ENCODE data around the gene ETFB. TPM values are rescaled to one million over a fixed set of nuclear protein-coding genes. Genes with fewer than 3 reads are reported as not detected.

Gene ETFB
- total and polyA plus RNA-seq, 4 donors = 129 to 713 (median 467) TPM

DNA sequence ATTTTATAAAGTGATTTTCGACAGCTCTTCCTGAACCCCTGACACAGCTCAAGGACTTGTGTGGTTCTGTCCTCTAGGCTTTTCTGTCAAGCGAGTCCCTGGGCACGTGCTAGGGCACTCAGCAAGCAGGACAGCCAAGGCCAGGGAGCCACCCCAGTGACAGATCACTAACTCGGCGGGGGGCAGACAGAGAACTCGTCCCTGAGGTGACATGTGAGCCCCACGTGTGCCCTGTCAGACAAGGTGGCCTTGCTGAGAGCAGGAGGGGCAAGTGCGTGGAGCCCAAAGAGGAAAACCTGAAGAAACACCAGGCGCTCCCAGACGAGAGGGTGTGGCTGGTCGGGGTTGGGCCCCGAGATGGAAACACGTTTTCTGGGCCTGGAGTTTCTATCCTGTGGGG is 4.9 kb downstream of the ETFB start:
- no peak overlapping the region for H3K9ac ChIP-seq (ENCODE audit: low read depth in 1 of 2, low read length in 2 of 2)
- DNase-seq (ENCODE audit: low spot score) = no peak

DNA sequence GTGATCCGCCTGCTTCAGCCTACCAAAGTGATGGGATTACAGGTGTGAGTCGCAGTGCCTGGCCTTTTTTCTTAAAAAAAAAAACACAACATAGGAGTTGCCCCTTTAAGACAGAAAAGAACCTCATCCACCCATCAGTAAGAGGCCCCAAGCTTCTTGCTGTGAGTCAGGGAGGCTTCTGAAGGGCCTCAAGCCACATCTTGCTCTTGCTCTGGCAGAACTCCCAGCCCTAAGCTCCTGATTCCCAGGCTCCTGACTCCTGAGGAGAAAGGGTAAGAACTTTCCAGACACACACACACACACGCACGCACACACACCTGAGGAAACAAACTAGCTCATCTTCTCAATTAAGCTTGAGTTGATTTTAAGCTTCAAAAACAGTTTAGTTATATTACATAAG is 6.9 kb downstream of the ETFB start:
- Histone ChIP-seq H3K36me3 (ENCODE audit: control insufficient read depth in 4 of 4, insufficient read depth in 3 of 4, low read depth in 1 of 4, low read length in 3 of 4) (no peaks in the 10 kb centered on the region), H3K9ac (ENCODE audit: low read depth in 1 of 2, low read length in 2 of 2) (no peak overlapping the region), H3K4me1 (ENCODE audit: control insufficient read depth in 4 of 4, insufficient read depth in 4 of 4, low read length in 3 of 4) (peaks cover 9 to 52% (median 26%) of the 10 kb centered on the region in 4 donors)
- TF ChIP-seq HNF4A (conservative IDR thresholded peaks at IDR 0.05) (no peak), GABPA (IDR thresholded peaks at IDR 0.05 in 1 of 2, conservative IDR thresholded peaks at IDR 0.05 in 1 of 2) (no peak), FOXA1 (IDR thresholded peaks at IDR 0.05) (no peak), NR2F2 (IDR thresholded peaks at IDR 0.05) (no peak), TAF1 (conservative IDR thresholded peaks at IDR 0.05) (no peak), EGR1 (IDR thresholded peaks at IDR 0.05; ENCODE audit: low read depth in 2 of 2) (no peak), HNF4G (IDR thresholded peaks at IDR 0.05) (no peak), JUND (IDR thresholded peaks at IDR 0.05) (no peak), FOXA2 (IDR thresholded peaks at IDR 0.05) (no peak), YY1 (IDR thresholded peaks at IDR 0.05) (no peak)
- TF ChIP-seq, protein P1, sequence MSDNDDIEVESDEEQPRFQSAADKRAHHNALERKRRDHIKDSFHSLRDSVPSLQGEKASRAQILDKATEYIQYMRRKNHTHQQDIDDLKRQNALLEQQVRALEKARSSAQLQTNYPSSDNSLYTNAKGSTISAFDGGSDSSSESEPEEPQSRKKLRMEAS (IDR thresholded peaks at IDR 0.05) = no peak
- TF ChIP-seq, protein P2, sequence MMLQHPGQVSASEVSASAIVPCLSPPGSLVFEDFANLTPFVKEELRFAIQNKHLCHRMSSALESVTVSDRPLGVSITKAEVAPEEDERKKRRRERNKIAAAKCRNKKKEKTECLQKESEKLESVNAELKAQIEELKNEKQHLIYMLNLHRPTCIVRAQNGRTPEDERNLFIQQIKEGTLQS (IDR thresholded peaks at IDR 0.05) = no peak
- TF ChIP-seq, protein P3, sequence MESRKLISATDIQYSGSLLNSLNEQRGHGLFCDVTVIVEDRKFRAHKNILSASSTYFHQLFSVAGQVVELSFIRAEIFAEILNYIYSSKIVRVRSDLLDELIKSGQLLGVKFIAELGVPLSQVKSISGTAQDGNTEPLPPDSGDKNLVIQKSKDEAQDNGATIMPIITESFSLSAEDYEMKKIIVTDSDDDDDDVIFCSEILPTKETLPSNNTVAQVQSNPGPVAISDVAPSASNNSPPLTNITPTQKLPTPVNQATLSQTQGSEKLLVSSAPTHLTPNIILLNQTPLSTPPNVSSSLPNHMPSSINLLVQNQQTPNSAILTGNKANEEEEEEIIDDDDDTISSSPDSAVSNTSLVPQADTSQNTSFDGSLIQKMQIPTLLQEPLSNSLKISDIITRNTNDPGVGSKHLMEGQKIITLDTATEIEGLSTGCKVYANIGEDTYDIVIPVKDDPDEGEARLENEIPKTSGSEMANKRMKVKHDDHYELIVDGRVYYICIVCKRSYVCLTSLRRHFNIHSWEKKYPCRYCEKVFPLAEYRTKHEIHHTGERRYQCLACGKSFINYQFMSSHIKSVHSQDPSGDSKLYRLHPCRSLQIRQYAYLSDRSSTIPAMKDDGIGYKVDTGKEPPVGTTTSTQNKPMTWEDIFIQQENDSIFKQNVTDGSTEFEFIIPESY (IDR thresholded peaks at IDR 0.05) = no peak

More for the DNA sequence above, 4.9 kb downstream of the ETFB start:
- TF ChIP-seq YY1 (IDR thresholded peaks at IDR 0.05) (no peak), RXRA (IDR thresholded peaks at IDR 0.05) (no peak), HNF4A (conservative IDR thresholded peaks at IDR 0.05) (no peak), TAF1 (conservative IDR thresholded peaks at IDR 0.05) (no peak), EGR1 (IDR thresholded peaks at IDR 0.05; ENCODE audit: low read depth in 2 of 2) (no peak), FOXA2 (IDR thresholded peaks at IDR 0.05) (no peak), GABPA (IDR thresholded peaks at IDR 0.05 in 1 of 2, conservative IDR thresholded peaks at IDR 0.05 in 1 of 2) (no peak), RAD21 (IDR thresholded peaks at IDR 0.05) (no peak), HNF4G (IDR thresholded peaks at IDR 0.05) (no peak), JUND (IDR thresholded peaks at IDR 0.05) (no peak), SP1 (IDR thresholded peaks at IDR 0.05) (no peak), NR2F2 (IDR thresholded peaks at IDR 0.05) (no peak), FOXA1 (IDR thresholded peaks at IDR 0.05) (no peak)
- TF ChIP-seq, protein P4, sequence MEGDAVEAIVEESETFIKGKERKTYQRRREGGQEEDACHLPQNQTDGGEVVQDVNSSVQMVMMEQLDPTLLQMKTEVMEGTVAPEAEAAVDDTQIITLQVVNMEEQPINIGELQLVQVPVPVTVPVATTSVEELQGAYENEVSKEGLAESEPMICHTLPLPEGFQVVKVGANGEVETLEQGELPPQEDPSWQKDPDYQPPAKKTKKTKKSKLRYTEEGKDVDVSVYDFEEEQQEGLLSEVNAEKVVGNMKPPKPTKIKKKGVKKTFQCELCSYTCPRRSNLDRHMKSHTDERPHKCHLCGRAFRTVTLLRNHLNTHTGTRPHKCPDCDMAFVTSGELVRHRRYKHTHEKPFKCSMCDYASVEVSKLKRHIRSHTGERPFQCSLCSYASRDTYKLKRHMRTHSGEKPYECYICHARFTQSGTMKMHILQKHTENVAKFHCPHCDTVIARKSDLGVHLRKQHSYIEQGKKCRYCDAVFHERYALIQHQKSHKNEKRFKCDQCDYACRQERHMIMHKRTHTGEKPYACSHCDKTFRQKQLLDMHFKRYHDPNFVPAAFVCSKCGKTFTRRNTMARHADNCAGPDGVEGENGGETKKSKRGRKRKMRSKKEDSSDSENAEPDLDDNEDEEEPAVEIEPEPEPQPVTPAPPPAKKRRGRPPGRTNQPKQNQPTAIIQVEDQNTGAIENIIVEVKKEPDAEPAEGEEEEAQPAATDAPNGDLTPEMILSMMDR (IDR thresholded peaks at IDR 0.05; ENCODE audit: low read depth, low read length, missing input control) = no peak
- TF ChIP-seq, protein P3 (IDR thresholded peaks at IDR 0.05) = no peak
- TF ChIP-seq, protein P5, sequence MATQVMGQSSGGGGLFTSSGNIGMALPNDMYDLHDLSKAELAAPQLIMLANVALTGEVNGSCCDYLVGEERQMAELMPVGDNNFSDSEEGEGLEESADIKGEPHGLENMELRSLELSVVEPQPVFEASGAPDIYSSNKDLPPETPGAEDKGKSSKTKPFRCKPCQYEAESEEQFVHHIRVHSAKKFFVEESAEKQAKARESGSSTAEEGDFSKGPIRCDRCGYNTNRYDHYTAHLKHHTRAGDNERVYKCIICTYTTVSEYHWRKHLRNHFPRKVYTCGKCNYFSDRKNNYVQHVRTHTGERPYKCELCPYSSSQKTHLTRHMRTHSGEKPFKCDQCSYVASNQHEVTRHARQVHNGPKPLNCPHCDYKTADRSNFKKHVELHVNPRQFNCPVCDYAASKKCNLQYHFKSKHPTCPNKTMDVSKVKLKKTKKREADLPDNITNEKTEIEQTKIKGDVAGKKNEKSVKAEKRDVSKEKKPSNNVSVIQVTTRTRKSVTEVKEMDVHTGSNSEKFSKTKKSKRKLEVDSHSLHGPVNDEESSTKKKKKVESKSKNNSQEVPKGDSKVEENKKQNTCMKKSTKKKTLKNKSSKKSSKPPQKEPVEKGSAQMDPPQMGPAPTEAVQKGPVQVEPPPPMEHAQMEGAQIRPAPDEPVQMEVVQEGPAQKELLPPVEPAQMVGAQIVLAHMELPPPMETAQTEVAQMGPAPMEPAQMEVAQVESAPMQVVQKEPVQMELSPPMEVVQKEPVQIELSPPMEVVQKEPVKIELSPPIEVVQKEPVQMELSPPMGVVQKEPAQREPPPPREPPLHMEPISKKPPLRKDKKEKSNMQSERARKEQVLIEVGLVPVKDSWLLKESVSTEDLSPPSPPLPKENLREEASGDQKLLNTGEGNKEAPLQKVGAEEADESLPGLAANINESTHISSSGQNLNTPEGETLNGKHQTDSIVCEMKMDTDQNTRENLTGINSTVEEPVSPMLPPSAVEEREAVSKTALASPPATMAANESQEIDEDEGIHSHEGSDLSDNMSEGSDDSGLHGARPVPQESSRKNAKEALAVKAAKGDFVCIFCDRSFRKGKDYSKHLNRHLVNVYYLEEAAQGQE (IDR thresholded peaks at IDR 0.05) = no peak
- TF ChIP-seq, protein P1 (IDR thresholded peaks at IDR 0.05) = no peak
- 91% methylated on average over 13 of the region's 13 CpGs for WGBS
- H3K27me3 ChIP-seq (ENCODE audit: control insufficient read depth in 4 of 4, insufficient read depth in 4 of 4, low read length in 3 of 4) = no peaks in the 10 kb centered on the region
- H3K4me3 ChIP-seq (ENCODE audit: low read depth in 1 of 3, low read length in 3 of 3) = no peak overlapping the region
- H3K9me3 ChIP-seq (ENCODE audit: control insufficient read depth in 4 of 4, low read length in 3 of 4) = no peaks in the 10 kb centered on the region
- peak overlapping the region; percentile 0 to 32 for H3K27ac ChIP-seq (ENCODE audit: low read depth in 1 of 2, low read length in 2 of 2)
- no peaks in the 10 kb centered on the region for H3K36me3 ChIP-seq (ENCODE audit: control insufficient read depth in 4 of 4, insufficient read depth in 3 of 4, low read depth in 1 of 4, low read length in 3 of 4)
- H3K4me1 ChIP-seq (ENCODE audit: control insufficient read depth in 4 of 4, insufficient read depth in 4 of 4, low read length in 3 of 4) = peaks cover 7 to 57% (median 30%) of the 10 kb centered on the region in 4 donors

More for the DNA sequence above, 6.9 kb downstream of the ETFB start:
- H3K4me3 ChIP-seq (ENCODE audit: low read depth in 1 of 3, low read length in 3 of 3) = no peak overlapping the region
- DNase-seq (ENCODE audit: low spot score) = no peak
- WGBS = 97% methylated on average over 4 of the region's 4 CpGs
- peak overlapping the region; percentile 13 to 25 for H3K27ac ChIP-seq (ENCODE audit: low read depth in 1 of 2, low read length in 2 of 2)
- no peaks in the 10 kb centered on the region for H3K27me3 ChIP-seq (ENCODE audit: control insufficient read depth in 4 of 4, insufficient read depth in 4 of 4, low read length in 3 of 4)
- no peaks in the 10 kb centered on the region for H3K9me3 ChIP-seq (ENCODE audit: control insufficient read depth in 4 of 4, low read length in 3 of 4)

Data from liver (tissue), 9 donors.